GM20431 (cell line): Measurements from ENCODE around the gene RREB1.

Source experiments
- in situ Hi-C: fragments of 300-500 bp; cut with MseI, MboI; formaldehyde crosslinking; loops from one replicate; pipeline ENCODE4 v1.15.0; 2020; ENCODE audit warnings: low sequenced_read_pairs; ENCODE audit not compliant: unreplicated experiment

Gene RREB1

DNA sequence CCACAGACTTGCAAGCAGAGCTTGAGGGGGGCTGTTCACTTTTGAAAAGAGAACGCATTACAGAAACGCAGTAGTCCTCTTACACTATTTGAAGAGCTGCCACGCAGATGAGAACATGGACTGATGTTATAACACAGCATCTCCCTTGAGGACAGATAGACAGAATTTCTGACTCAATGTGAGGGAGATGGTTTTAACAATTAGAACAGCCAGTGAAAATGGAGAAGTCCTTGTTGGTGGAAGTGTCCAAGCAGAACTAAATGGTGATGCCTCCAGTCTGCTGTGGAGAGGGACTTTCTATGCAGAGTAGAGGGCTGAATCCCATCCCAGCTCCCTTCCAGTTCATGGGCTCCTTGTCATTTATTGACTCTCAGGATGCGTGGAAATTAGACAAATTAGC is 100.0 kb downstream of the RREB1 start:
- in situ Hi-C loops: no loop called here

- in situ Hi-C loops: no loop called here
Measured at GRCh38 chr6:7213416-7213815, 105.7 kb downstream of the RREB1 start.

DNA sequence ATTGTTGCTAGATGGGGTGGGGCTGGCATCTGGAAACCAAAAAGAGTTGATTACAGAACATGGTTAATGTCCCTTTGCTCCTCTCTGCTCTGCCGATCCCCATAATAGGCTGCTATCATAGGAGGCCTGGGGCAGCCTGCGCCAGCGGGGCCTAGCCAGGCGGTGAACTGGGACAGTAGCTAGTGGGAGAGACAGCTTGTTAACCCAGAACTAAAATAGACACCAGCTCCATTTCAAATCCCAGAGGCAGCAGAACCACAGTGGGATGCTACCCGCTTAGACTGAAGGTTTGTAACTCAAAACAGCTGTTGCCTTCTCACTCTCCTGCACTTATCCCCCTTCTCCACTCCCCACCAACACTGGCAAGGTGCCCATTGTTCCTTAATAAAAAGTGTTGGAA is 106.7 kb downstream of the RREB1 start:
- in situ Hi-C loops: no loop called here

DNA sequence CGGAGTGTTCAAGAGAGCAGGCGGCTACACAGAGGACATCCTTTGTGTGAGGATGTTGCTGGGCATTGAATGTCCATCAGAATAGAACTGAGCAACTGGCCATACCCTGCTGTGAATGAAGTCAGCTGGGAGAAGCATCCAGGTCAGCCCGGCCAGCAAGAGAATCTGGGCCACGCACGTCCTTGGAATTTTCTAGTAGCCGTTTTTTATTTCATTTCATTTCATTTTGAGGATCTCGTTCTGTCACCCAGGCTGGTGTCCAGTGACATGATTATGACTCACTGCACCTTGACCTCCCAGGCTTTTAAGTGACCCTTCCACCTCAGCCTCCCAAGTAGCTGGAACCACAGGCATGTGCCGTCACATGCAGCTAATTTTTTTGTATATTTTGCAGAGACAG is 107.4 kb downstream of the RREB1 start:
- in situ Hi-C loops: no loop called here

DNA sequence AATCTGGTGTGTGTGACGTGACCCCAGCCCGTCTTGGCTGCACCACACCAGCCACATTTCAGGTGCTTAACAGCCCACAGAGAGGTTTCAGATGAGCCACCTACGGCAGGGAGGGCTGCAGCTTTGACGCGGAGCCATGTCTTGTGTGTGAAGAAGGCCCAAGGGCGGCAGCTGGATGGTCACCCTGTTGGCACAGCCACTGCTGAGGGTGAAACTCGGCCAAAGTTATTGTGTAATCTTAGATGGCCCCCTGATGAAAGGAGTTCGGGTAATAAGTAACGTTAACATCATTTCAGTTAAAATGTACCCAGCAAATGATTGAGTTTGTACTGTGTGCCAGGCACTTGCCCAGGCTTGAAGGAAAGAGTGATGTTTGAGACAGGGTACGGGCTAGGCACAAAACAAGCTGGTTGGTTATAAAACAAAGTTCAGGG is 108.1 kb downstream of the RREB1 start:
- in situ Hi-C loops: no loop called here

DNA sequence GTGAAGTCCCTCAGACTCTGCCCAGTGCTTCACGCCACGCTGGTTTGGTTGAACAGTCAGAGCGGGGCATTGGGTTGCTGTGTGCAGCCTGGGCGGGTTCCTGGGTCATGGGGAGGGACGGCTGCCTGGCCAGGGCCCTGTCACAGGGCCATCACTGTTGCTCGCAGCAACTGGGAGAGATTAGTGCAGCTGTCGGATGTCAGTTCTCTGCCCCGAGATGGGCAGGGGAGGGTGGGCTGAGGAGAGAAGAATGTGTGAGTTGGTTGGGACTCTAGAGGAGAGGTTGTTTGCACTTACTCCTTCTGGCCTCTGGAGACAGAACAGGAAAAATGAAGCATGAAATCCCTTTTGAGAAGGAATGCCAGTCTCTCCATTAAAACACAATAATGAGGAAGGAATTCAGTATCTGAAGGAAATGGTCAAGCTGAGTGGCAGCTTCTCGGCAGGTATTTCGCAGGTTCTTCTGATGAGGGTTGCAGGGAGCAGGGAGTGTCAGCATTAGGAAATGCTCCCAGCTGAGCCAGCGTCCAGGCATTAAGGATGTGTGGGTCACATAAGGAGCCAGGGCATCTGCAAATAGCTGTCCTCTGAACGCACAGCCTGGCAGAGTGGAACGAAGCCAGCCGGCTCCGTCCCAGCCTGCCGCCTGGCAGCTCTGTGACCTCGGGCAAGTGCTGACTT is 109.3 kb downstream of the RREB1 start:
- in situ Hi-C loops: no loop called here

- in situ Hi-C loops: no loop called here
Measured at GRCh38 chr6:7218406-7218988, 110.7 kb downstream of the RREB1 start.

GRCh38 chr6:7219310-7219709 is 111.5 kb downstream of the RREB1 start:
- in situ Hi-C loops: no loop called here

- in situ Hi-C loops: no loop called here
Measured at GRCh38 chr6:7222197-7222596, 114.4 kb downstream of the RREB1 start.

DNA sequence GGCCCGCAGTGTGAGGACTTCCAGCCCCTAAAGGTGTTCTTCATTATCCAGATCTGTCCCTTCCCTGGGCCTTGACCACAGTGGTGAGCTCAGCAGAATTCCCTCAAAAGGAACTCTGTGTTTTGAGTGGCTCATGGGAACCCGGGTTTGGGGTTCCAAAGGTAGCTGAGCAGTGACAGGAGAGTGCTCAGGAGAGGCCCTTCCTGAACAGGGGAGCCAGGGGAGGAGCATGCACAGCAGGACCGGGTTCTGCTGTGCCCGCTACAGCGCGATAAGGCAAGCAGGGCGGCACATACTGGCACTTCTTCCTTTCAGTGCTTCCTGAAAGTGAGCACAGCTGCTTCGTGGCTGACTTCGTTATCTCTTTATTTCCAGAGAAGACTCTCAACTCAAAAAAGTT is 117.0 kb downstream of the RREB1 start:
- in situ Hi-C loops: no loop called here

DNA sequence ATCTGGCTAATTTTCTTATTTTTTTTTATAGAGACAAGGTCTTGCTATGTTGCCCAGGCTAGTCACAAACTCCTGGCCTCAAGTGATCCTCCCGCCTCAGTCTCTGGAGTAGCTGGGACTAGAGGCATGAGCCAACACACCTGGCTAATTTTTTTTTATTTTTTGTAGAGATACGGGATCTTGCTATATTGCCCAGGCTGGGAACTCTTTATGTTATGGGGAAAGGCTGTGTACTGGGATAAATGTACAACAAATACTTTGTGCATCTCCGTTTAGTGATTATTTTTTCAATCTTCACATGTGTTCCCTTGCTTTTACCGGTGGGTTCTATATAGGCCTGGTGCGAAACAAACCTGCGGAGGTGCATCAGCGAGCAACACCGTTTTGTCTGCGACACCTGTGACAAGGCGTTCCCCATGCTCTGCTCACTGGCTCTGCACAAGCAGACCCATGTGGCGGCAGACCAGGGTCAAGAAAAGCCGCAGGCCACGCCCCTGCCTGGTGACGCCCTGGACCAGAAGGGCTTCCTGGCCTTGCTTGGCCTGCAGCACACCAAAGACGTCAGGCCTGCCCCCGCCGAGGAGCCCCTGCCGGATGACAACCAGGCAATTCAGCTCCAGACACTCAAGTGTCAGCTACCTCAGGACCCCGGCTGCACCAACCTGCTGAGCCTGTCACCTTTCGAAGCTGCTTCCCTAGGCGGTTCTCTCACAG is 121.1 kb downstream of the RREB1 start:
- in situ Hi-C loops: no loop called here

- in situ Hi-C loops: no loop called here
Measured at GRCh38 chr6:7229376-7230326, 121.9 kb downstream of the RREB1 start.

- in situ Hi-C loops: no loop called here
Measured at GRCh38 chr6:7230327-7230691, 122.5 kb downstream of the RREB1 start.

DNA sequence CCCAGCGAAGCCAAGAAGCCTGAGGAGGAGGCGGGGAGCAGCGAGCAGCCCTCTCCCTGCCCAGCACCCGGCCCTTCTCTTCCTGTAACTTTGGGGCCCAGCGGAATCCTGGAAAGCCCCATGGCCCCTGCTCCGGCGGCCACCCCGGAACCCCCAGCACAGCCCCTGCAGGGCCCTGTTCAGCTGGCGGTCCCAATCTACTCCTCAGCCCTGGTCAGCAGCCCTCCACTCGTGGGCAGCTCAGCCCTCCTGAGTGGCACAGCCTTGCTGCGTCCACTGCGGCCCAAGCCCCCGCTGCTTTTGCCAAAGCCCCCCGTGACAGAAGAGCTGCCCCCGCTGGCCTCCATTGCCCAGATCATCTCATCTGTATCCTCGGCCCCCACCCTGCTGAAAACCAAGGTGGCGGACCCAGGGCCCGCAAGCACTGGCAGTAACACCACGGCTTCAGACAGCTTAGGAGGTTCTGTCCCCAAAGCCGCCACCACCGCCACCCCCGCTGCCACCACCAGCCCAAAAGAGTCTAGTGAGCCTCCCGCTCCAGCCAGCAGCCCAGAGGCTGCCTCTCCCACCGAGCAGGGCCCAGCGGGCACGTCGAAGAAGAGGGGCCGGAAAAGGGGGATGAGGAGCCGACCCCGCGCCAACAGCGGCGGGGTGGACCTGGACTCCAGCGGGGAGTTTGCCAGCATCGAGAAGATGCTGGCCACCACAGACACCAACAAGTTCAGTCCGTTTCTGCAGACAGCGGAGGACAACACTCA is 123.4 kb downstream of the RREB1 start:
- in situ Hi-C loops: no loop called here

DNA sequence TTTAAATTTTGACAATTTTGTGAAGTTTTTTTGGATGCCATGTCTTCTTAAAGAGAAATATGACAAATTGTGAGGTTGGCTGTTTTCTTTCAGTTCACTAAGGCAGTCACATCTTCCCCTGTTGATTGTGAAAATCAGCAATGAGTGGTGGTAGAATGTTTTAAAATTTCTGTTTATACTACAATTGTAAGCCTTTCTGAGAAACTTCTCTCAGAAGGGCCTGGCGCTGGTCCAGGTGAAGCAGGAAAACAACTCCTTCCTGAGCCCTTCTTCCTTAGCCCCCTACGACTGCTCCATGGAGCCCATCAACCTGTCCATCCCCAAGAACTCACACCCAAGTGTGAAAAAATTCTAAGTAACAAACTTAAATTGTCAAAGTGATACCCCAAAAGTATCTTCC is 124.6 kb downstream of the RREB1 start:
- in situ Hi-C loops: no loop called here

DNA sequence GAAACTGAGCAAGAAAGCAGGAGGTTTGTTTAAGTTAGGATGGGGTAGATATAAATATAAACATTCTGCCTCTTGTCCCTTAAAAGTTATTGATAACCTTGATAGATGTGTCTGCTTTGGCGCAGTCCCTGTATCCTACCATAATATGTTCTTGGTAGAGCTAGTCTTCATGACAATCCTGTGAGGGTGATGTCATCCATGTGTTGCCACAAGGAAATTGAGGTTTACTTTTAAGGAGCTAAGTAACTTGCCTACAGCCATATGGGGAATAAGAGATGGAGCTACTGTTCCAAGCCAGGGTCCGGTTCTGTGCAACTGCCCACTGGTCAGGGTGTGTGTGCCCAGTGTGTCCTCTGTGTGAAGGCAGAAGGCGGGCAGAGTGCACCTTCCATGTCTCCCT is 126.8 kb downstream of the RREB1 start:
- in situ Hi-C loops: no loop called here

DNA sequence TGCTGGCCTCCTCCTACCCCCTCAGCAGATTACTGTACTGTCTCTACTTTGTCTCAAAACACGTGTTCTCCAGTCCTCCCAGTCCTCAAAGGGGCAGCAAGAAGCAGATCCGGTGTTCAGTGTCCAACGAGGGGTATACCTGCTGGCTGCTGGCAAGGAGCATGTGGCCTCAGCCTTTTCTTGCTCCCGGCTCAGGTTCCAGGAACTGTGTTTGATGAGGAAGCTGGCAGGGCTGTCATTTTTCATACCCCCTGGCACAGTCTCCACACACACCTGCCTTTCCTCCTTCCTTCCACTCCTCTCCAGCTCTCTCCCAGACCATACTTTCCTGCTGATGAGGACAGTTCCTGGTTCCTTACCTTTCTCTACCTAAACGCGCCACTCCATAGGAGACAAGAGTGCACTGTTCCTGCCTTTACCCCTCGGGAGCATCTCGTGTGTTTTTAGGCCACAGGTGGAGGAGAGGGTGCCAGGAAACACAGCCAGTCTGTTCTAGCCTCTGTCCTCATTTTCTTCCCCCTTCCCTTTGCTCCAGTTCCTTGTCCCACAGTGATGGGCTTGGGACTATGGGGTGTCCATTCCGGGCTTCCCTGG is 128.0 kb downstream of the RREB1 start:
- in situ Hi-C loops: no loop called here

- in situ Hi-C loops: no loop called here
Measured at GRCh38 chr6:7236306-7237209, 128.8 kb downstream of the RREB1 start.
